ENCODE results near the gene C11orf97.
A peak's percentile ranks its signal among the peaks of the same experiment; 100 is the strongest.

C11orf97 gene

GRCh38 chr11:94557992-94558391 is 45.7 kb downstream of the C11orf97 start:
- TF ChIP-seq TAF1 (IDR thresholded peaks at IDR 0.05; ENCODE audit: low read depth) (no peak), TCF12 (IDR thresholded peaks at IDR 0.05; ENCODE audit: low read depth) (no peak), EP300 (IDR thresholded peaks at IDR 0.05; ENCODE audit: borderline replicate concordance) (no peak), YY1 (IDR thresholded peaks at IDR 0.05; ENCODE audit: low read depth) (no peak), RAD21 (IDR thresholded peaks at IDR 0.05; ENCODE audit: low read depth) (no peak), NFIC (IDR thresholded peaks at IDR 0.05) (no peak), CEBPB (IDR thresholded peaks at IDR 0.05) (no peak), ZBTB7A (IDR thresholded peaks at IDR 0.05; ENCODE audit: low read depth) (no peak)
- TF ChIP-seq, protein P1, sequence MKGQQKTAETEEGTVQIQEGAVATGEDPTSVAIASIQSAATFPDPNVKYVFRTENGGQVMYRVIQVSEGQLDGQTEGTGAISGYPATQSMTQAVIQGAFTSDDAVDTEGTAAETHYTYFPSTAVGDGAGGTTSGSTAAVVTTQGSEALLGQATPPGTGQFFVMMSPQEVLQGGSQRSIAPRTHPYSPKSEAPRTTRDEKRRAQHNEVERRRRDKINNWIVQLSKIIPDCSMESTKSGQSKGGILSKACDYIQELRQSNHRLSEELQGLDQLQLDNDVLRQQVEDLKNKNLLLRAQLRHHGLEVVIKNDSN (IDR thresholded peaks at IDR 0.05): no peak
- TF ChIP-seq, protein P2, sequence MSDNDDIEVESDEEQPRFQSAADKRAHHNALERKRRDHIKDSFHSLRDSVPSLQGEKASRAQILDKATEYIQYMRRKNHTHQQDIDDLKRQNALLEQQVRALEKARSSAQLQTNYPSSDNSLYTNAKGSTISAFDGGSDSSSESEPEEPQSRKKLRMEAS (IDR thresholded peaks at IDR 0.05): no peak

DNA sequence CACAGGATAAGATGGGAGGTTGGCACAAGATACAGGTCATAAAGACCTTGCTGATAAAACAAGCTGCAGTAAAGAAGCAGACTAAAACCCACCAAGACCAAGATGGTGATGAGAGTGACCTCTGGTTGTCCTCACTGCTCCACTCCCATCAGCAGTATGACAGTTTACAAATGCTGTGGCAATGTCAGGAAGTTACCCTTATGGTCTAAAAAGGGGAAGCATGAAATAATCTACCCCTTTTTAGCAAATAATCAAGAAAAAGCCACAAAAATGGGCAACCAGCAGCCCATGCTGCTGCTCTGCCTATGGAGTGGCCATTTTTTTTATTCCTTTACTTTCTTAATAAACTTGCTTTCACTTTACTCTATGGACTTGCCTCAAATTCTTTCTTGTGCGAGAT is 46.2 kb downstream of the C11orf97 start:
- TF ChIP-seq, protein P2 (IDR thresholded peaks at IDR 0.05): no peak
- TF ChIP-seq, protein P3, sequence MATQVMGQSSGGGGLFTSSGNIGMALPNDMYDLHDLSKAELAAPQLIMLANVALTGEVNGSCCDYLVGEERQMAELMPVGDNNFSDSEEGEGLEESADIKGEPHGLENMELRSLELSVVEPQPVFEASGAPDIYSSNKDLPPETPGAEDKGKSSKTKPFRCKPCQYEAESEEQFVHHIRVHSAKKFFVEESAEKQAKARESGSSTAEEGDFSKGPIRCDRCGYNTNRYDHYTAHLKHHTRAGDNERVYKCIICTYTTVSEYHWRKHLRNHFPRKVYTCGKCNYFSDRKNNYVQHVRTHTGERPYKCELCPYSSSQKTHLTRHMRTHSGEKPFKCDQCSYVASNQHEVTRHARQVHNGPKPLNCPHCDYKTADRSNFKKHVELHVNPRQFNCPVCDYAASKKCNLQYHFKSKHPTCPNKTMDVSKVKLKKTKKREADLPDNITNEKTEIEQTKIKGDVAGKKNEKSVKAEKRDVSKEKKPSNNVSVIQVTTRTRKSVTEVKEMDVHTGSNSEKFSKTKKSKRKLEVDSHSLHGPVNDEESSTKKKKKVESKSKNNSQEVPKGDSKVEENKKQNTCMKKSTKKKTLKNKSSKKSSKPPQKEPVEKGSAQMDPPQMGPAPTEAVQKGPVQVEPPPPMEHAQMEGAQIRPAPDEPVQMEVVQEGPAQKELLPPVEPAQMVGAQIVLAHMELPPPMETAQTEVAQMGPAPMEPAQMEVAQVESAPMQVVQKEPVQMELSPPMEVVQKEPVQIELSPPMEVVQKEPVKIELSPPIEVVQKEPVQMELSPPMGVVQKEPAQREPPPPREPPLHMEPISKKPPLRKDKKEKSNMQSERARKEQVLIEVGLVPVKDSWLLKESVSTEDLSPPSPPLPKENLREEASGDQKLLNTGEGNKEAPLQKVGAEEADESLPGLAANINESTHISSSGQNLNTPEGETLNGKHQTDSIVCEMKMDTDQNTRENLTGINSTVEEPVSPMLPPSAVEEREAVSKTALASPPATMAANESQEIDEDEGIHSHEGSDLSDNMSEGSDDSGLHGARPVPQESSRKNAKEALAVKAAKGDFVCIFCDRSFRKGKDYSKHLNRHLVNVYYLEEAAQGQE (IDR thresholded peaks at IDR 0.05; ENCODE audit: low read depth): no peak
- TF ChIP-seq CREB1 (IDR thresholded peaks at IDR 0.05; ENCODE audit: low read depth) (no peak), YY1 (IDR thresholded peaks at IDR 0.05; ENCODE audit: low read depth) (no peak), CEBPB (IDR thresholded peaks at IDR 0.05) (no peak), TEAD4 (IDR thresholded peaks at IDR 0.05) (no peak)

- no peak for TF ChIP-seq EP300 (IDR thresholded peaks at IDR 0.05; ENCODE audit: borderline replicate concordance)
Observed at GRCh38 chr11:94558932-94559331, 46.7 kb downstream of the C11orf97 start.

DNA sequence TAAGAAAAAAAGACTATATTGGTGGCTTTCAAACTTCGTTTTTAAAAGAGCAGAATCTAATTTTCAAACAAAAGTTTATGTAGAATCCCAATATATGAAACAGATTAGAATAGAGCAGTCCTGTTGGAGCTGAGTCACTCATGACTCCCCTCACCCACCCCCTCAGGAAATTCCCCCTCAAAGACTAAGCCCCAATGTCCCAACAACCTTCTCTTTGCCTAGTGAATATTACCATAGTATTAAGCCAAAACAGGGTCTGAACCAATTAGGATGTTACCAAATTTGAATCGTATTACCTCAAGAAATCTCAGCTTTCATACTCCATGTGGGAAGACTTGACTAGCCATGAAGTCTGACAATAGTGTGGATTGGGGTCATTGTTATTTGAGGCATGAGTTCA is 47.1 kb downstream of the C11orf97 start:
- TF ChIP-seq TCF12 (IDR thresholded peaks at IDR 0.05; ENCODE audit: low read depth): no peak
- no peak for TF ChIP-seq YY1 (IDR thresholded peaks at IDR 0.05; ENCODE audit: low read depth)

GRCh38 chr11:94560834-94561233 is 48.6 kb downstream of the C11orf97 start:
- no peak for TF ChIP-seq CEBPB (IDR thresholded peaks at IDR 0.05)
- TF ChIP-seq, protein P2 (IDR thresholded peaks at IDR 0.05): no peak
- TF ChIP-seq NFIC (IDR thresholded peaks at IDR 0.05): no peak

- TF ChIP-seq RAD21 (IDR thresholded peaks at IDR 0.05; ENCODE audit: low read depth): peak; percentile 29
- TF ChIP-seq, protein P3 (IDR thresholded peaks at IDR 0.05; ENCODE audit: low read depth): no peak
Observed at GRCh38 chr11:94563176-94563847, 51.1 kb downstream of the C11orf97 start.

GRCh38 chr11:94563848-94564467 is 51.7 kb downstream of the C11orf97 start:
- TF ChIP-seq RAD21 (IDR thresholded peaks at IDR 0.05; ENCODE audit: low read depth): no peak
- TF ChIP-seq, protein P1 (IDR thresholded peaks at IDR 0.05): no peak
- TF ChIP-seq EP300 (IDR thresholded peaks at IDR 0.05; ENCODE audit: borderline replicate concordance): no peak
- TF ChIP-seq FOXM1 (IDR thresholded peaks at IDR 0.05; ENCODE audit: borderline replicate concordance, low read depth): no peak
- no peak for TF ChIP-seq CREB1 (IDR thresholded peaks at IDR 0.05; ENCODE audit: low read depth)
- TF ChIP-seq TCF12 (IDR thresholded peaks at IDR 0.05; ENCODE audit: low read depth): no peak
- TF ChIP-seq, protein P2 (IDR thresholded peaks at IDR 0.05): no peak
- no peak for TF ChIP-seq ZBTB7A (IDR thresholded peaks at IDR 0.05; ENCODE audit: low read depth)
- TF ChIP-seq NFIC (IDR thresholded peaks at IDR 0.05): no peak
- TF ChIP-seq CEBPB (IDR thresholded peaks at IDR 0.05): no peak
- no peak for TF ChIP-seq YY1 (IDR thresholded peaks at IDR 0.05; ENCODE audit: low read depth)
- no peak for TF ChIP-seq EGR1 (IDR thresholded peaks at IDR 0.05)
- no peak for TF ChIP-seq TAF1 (IDR thresholded peaks at IDR 0.05; ENCODE audit: low read depth)

Data from Ishikawa (cell line).